HepG2 (cell line): ENCODE data around the gene SLC45A3. TPM values are rescaled to one million over a fixed set of nuclear protein-coding genes. Genes with fewer than 3 reads are reported as not detected.

Experiments
- CEBPB ChIP-seq: IDR thresholded peaks from 2 replicates; pipeline ENCODE4 v1.6.1; 2011; ENCODE audit warnings: low read depth, low read length, improper control_type of control experiment, borderline replicate concordance
- CEBPG ChIP-seq: IDR thresholded peaks from 2 replicates; pipeline ENCODE4 v1.6.1; 2016
- FOXA3 ChIP-seq: IDR thresholded peaks from 2 replicates; pipeline ENCODE4 v1.6.1; 2016; ENCODE audit warnings: missing genetic modification reagents, missing compliant biosample characterization
- GATAD2A ChIP-seq: IDR thresholded peaks from 2 replicates; pipeline ENCODE4 v1.6.1; 2016
- MAZ ChIP-seq, 2 experiments: sonication (generic) in 1 of 2; formaldehyde crosslinking in 1 of 2; IDR thresholded peaks; 2 replicates each; pipeline versions ENCODE4 v1.5.0 to v1.6.1; 2012 to 2020; ENCODE audit warnings: low read depth in 2 of 2, mild to moderate bottlenecking in 2 of 2, borderline replicate concordance in 1 of 2, improper control_type of control experiment in 1 of 2, low read length in 1 of 2, missing genetic modification reagents in 1 of 2, moderate library complexity in 1 of 2
- PPARG ChIP-seq: conservative IDR thresholded peaks from 2 replicates; pipeline ENCODE4 v1.6.1; 2016; ENCODE audit warnings: missing biosample characterization, missing genetic modification reagents
- SIX1 ChIP-seq: sonication (generic); formaldehyde crosslinking; IDR thresholded peaks from 2 replicates; pipeline ENCODE4 v1.4.0; 2020; ENCODE audit warnings: missing genetic modification reagents, borderline replicate concordance
- SOX13 ChIP-seq, 3 experiments: fragments of 450-650 bp in 1 of 3; sonication (generic) in 1 of 3; formaldehyde crosslinking in 1 of 3; IDR thresholded peaks in 2 of 3; conservative IDR thresholded peaks in 1 of 3; 2 replicates each; pipeline versions ENCODE4 v1.5.0 to v1.6.1; 2016 to 2020; ENCODE audit warnings: antibody characterized with exemption in 1 of 3, mild to moderate bottlenecking in 1 of 3, missing compliant biosample characterization in 1 of 3, missing genetic modification reagents in 1 of 3, moderate library complexity in 1 of 3
- WIZ ChIP-seq: sonication (generic); formaldehyde crosslinking; IDR thresholded peaks from 2 replicates; pipeline ENCODE4 v1.5.1; 2020; ENCODE audit warnings: mild to moderate bottlenecking, missing genetic modification reagents
- ZNF124 ChIP-seq: sonication (generic); formaldehyde crosslinking; IDR thresholded peaks from 2 replicates; pipeline ENCODE4 v1.4.0; 2020; ENCODE audit warnings: missing genetic modification reagents
- ZNF282 ChIP-seq: fragments of 450-650 bp; IDR thresholded peaks from 2 replicates; pipeline ENCODE4 v1.6.1; 2018; ENCODE audit not compliant: partially characterized antibody
- polyA plus RNA-seq, 8 experiments: library from polyadenylated mRNA; depleted of rRNA in 3 of 8; stranded (reverse) in 7 of 8; unstranded in 1 of 8; fragments of >200 nt; fragmentation: Illumina TruSeq in 4 of 8; extraction: Trizol in 4 of 8; gene quantifications; 2 replicates each; pipeline versions ENCODE4 v1.2.1 to v1.2.3, GENCODE V29; 2011 to 2016; ENCODE audit warnings: low read depth in 4 of 8, missing spikeins in 1 of 8, mixed read lengths in 1 of 8; ENCODE audit not compliant: insufficient read depth in 1 of 8
- total RNA-seq, 5 experiments: library from RNA; depleted of rRNA; stranded (reverse); fragments of >200 nt; fragmentation: Illumina TruSeq; extraction: Trizol; gene quantifications; 2 replicates each; pipeline ENCODE4 v1.2.3, GENCODE V29; 2016; ENCODE audit warnings: low read depth in 1 of 5
- TF ChIP-seq, protein P1 (sequence below): IDR thresholded peaks from 2 replicates; pipeline ENCODE4 v1.4.0; 2020; ENCODE audit warnings: mild to moderate bottlenecking, missing genetic modification reagents
- TF ChIP-seq, protein P2 (sequence below): sonication (generic); formaldehyde crosslinking; conservative IDR thresholded peaks from 2 replicates; pipeline ENCODE4 v1.4.0; 2020; ENCODE audit warnings: mild to moderate bottlenecking, missing genetic modification reagents, moderate library complexity
- TF ChIP-seq, protein P3 (sequence below): sonication (generic); formaldehyde crosslinking; IDR thresholded peaks from 2 replicates; pipeline ENCODE4 v1.4.0; 2020; ENCODE audit warnings: missing genetic modification reagents

SLC45A3 gene
- total and polyA plus RNA-seq, 2 of the 13 experiments (the other 11 are each of a cell fraction or from before 2014, with no cell fraction given) = 3.4 to 4.1 TPM

- no peak for TF ChIP-seq SOX13 (IDR thresholded peaks at IDR 0.05)
- 0 out of 4 replicates have a peak, but pooled peaks of 1 of the 2 experiments have one; percentile 23 for TF ChIP-seq SOX13 (CRISPR knock-in tag; conservative IDR thresholded peaks at IDR 0.05 in 1 of 2, IDR thresholded peaks at IDR 0.05 in 1 of 2)
- peak; percentile 46; the same call in 1 of the 2 replicates for TF ChIP-seq CEBPB
- TF ChIP-seq, protein P1, sequence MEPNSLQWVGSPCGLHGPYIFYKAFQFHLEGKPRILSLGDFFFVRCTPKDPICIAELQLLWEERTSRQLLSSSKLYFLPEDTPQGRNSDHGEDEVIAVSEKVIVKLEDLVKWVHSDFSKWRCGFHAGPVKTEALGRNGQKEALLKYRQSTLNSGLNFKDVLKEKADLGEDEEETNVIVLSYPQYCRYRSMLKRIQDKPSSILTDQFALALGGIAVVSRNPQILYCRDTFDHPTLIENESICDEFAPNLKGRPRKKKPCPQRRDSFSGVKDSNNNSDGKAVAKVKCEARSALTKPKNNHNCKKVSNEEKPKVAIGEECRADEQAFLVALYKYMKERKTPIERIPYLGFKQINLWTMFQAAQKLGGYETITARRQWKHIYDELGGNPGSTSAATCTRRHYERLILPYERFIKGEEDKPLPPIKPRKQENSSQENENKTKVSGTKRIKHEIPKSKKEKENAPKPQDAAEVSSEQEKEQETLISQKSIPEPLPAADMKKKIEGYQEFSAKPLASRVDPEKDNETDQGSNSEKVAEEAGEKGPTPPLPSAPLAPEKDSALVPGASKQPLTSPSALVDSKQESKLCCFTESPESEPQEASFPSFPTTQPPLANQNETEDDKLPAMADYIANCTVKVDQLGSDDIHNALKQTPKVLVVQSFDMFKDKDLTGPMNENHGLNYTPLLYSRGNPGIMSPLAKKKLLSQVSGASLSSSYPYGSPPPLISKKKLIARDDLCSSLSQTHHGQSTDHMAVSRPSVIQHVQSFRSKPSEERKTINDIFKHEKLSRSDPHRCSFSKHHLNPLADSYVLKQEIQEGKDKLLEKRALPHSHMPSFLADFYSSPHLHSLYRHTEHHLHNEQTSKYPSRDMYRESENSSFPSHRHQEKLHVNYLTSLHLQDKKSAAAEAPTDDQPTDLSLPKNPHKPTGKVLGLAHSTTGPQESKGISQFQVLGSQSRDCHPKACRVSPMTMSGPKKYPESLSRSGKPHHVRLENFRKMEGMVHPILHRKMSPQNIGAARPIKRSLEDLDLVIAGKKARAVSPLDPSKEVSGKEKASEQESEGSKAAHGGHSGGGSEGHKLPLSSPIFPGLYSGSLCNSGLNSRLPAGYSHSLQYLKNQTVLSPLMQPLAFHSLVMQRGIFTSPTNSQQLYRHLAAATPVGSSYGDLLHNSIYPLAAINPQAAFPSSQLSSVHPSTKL (CRISPR knock-in tag) = 0 out of 2 replicates have a peak, but pooled peaks have one; percentile 20
- 0 out of 2 replicates have a peak, but pooled peaks have one; percentile 19 for TF ChIP-seq PPARG (CRISPR knock-in tag)
- TF ChIP-seq, protein P2, sequence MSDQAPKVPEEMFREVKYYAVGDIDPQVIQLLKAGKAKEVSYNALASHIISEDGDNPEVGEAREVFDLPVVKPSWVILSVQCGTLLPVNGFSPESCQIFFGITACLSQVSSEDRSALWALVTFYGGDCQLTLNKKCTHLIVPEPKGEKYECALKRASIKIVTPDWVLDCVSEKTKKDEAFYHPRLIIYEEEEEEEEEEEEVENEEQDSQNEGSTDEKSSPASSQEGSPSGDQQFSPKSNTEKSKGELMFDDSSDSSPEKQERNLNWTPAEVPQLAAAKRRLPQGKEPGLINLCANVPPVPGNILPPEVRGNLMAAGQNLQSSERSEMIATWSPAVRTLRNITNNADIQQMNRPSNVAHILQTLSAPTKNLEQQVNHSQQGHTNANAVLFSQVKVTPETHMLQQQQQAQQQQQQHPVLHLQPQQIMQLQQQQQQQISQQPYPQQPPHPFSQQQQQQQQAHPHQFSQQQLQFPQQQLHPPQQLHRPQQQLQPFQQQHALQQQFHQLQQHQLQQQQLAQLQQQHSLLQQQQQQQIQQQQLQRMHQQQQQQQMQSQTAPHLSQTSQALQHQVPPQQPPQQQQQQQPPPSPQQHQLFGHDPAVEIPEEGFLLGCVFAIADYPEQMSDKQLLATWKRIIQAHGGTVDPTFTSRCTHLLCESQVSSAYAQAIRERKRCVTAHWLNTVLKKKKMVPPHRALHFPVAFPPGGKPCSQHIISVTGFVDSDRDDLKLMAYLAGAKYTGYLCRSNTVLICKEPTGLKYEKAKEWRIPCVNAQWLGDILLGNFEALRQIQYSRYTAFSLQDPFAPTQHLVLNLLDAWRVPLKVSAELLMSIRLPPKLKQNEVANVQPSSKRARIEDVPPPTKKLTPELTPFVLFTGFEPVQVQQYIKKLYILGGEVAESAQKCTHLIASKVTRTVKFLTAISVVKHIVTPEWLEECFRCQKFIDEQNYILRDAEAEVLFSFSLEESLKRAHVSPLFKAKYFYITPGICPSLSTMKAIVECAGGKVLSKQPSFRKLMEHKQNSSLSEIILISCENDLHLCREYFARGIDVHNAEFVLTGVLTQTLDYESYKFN = peak; percentile 51; the same call in 1 of the 2 replicates
- TF ChIP-seq MAZ (IDR thresholded peaks at IDR 0.05; ENCODE audit: borderline replicate concordance, low read depth, low read length) = no peak
- peak; percentile 61; the same call in 1 of the 2 replicates for TF ChIP-seq MAZ (CRISPR knock-in tag; IDR thresholded peaks at IDR 0.05; ENCODE audit: low read depth)
- TF ChIP-seq CEBPG (CRISPR knock-in tag) = peak; percentile 67
- peak; percentile 21; the same call in 1 of the 2 replicates for TF ChIP-seq FOXA3
- TF ChIP-seq WIZ (CRISPR knock-in tag) = no peak
- no peak for TF ChIP-seq ZNF282
- no peak for TF ChIP-seq ZNF124 (CRISPR knock-in tag)
- peak; percentile 64 for TF ChIP-seq GATAD2A (CRISPR knock-in tag)
- TF ChIP-seq, protein P3, sequence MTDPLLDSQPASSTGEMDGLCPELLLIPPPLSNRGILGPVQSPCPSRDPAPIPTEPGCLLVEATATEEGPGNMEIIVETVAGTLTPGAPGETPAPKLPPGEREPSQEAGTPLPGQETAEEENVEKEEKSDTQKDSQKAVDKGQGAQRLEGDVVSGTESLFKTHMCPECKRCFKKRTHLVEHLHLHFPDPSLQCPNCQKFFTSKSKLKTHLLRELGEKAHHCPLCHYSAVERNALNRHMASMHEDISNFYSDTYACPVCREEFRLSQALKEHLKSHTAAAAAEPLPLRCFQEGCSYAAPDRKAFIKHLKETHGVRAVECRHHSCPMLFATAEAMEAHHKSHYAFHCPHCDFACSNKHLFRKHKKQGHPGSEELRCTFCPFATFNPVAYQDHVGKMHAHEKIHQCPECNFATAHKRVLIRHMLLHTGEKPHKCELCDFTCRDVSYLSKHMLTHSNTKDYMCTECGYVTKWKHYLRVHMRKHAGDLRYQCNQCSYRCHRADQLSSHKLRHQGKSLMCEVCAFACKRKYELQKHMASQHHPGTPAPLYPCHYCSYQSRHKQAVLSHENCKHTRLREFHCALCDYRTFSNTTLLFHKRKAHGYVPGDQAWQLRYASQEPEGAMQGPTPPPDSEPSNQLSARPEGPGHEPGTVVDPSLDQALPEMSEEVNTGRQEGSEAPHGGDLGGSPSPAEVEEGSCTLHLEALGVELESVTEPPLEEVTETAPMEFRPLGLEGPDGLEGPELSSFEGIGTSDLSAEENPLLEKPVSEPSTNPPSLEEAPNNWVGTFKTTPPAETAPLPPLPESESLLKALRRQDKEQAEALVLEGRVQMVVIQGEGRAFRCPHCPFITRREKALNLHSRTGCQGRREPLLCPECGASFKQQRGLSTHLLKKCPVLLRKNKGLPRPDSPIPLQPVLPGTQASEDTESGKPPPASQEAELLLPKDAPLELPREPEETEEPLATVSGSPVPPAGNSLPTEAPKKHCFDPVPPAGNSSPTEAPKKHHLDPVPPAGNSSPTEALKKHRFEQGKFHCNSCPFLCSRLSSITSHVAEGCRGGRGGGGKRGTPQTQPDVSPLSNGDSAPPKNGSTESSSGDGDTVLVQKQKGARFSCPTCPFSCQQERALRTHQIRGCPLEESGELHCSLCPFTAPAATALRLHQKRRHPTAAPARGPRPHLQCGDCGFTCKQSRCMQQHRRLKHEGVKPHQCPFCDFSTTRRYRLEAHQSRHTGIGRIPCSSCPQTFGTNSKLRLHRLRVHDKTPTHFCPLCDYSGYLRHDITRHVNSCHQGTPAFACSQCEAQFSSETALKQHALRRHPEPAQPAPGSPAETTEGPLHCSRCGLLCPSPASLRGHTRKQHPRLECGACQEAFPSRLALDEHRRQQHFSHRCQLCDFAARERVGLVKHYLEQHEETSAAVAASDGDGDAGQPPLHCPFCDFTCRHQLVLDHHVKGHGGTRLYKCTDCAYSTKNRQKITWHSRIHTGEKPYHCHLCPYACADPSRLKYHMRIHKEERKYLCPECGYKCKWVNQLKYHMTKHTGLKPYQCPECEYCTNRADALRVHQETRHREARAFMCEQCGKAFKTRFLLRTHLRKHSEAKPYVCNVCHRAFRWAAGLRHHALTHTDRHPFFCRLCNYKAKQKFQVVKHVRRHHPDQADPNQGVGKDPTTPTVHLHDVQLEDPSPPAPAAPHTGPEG (CRISPR knock-in tag) = no peak
- 0 out of 2 replicates have a peak, but pooled peaks have one; percentile 29 for TF ChIP-seq SIX1 (CRISPR knock-in tag)
Measured at GRCh38 chr1:205710201-205711062, 30.1 kb upstream of the SLC45A3 start (continued).
